ENCODE results near the gene OSBPL5. TPM values are rescaled to one million over a fixed set of nuclear protein-coding genes. Genes with fewer than 3 reads are reported as not detected.

OSBPL5 gene
- total RNA-seq, 1 donor from 2014 or later, result 58.3 TPM

DNA sequence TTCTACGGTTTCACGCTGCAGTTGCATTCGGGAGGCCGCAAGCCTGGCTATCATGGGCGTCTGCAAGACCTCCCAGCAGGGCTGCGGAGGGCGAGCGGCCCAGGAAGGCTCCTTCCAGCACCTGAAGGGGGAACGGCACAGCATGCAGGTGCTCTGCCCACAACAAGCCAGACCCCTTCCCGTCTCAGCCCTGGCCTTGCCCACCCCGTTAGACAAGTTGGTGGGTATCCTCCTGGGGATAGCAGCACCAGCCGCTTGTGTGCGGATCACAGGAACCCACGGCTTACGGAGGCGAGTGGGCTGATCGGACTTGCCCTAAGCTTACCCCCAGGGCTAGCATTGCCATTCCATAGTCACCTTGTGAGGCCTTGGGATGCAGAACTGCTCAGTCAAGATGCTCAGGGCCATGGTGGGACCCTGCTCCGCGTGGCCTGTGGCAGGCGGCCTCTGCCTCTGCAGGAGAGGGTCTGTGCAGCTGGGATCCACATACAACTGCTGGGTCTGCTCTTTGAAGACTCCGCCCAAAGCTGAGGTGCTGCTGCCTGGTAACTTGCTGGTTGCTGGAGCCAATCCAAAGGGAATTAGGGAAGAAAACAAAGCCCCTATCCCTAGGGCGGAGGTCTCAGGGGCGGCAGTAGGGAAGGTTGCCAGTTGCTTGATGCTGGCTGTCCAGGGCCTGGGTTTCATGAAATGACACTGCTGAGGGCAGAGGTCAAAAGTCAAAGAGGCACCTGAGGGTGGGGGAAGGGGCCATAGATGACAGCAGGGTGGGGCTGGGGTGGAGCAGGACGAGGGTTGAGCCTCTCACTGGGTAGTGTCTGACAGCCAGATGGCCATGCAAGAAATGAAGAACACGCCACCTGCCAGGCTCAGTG is 1.4 kb upstream of the OSBPL5 start:
- intact Hi-C loops (cut with DNase I), result no loop called here
- DNase-seq (ENCODE audit: low spot score) (peak; percentile 51), ATAC-seq (no peak)

DNA sequence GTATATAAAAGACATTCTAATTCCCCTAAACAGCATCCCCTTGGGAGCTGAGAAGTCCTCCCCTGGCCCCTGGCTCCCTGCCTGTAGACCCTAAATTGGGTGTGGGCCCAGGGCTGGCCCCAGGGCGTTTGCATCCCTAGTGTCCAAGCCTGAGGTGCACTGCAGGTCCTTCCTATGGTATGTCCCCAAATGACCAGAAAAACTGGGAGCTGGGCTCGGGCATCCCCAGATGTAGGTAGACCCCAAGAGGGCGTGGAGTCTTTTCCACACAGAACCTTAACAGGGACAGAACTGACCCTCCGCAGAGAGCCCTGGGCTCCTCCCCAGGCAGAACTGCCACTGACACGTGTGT is 782 bp upstream of the OSBPL5 start:
- intact Hi-C loops (cut with DNase I), result no loop called here
- DNase-seq (ENCODE audit: low spot score), result no peak
- ATAC-seq, result no peak

DNA sequence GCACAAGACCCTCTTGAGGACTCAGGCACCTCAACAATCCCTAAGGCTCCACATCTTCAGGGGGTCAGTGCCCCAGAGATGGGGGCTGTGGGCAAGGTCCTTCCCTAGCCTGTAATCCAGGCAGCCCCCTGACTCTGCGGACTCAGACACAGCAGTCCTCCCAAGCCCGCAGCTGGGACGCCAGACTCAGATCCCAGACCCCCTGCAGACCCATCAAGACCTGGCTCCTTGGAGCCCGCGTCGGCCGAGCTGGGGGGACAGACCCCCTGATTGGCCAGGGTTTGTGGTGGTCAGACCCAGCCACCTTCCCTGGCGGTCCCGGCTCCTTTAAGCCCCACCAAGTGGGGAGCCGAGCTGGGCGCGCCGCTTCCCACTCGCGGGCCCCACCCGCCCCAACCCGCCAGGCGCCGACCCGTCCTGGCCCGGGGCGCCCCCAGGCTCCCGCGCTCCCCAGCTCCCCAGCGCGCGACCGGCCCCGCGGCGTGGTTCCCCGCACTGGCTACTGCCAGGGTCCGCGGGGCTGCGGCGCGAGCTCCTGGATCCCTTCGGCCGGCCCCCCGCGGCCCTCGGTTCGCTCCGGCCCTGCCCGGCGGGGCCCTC is 458 bp downstream of the OSBPL5 start:
- intact Hi-C loops (cut with DNase I), result no loop called here
- ATAC-seq (no peak), DNase-seq (ENCODE audit: low spot score) (peak; percentile 64)

DNA sequence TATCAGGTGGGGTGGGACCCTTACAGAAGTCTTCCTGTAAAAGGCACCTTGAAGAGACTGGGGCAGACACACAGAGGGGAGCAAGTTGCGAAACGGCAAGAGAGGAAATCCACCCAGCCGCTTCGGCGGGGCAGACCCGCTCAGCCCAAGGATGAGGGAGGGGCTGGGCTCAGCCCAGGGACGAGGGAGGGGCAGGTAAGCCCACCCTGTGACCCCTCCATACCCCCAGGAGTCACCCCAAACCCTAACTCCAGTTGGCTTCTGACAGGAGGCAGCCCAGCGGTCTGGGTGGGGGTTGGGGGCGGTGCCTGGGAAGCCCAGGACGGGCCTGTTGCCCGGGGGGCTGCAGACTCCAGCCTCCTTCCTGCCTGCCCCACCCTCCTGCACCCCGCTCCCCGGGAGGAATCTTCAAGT is 965 bp downstream of the OSBPL5 start:
- intact Hi-C loops (cut with DNase I), result no loop called here
- ATAC-seq (no peak), DNase-seq (ENCODE audit: low spot score) (peak; percentile 63)

DNA sequence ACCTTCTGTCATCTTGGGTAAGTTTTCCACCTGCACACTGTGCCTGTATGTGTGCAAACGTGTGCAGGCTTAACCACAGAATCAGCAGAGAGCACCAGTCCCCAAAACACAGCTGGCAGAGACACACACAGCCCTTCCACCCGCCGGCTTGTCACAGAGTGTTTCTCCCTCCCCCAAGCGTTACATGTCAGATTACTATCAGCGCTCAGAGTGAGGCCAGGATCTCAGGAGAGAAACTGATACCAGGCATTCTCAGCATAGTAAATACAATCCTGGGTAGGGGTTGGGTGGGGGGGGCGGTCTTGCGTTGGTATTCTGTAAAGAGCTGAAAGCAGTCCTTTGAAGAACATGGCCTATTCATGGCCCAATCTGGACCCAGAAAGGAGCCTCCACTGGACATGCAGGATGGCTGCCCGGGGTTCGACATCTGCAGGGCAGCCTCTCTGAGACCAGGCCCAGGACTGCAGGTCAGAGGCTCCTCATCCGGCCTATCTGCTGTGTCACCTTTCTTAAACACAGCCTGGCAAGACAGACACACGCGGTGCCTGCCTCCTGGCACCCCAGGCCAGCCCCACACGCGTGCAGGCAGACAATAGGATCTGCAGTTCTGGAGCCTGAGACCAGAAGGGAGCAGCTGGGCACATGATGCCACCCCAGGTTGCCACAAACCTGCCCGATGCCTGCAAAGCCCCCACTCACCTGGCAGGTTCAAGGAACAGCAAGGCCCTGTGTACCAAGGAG is 1.7 kb downstream of the OSBPL5 start:
- intact Hi-C loops (cut with DNase I), result no loop called here
- ATAC-seq, result no peak
- DNase-seq (ENCODE audit: low spot score), result peak; percentile 57

- intact Hi-C loops (cut with DNase I), result no loop called here
- peak; percentile 53 for DNase-seq (ENCODE audit: low spot score)
- no peak for ATAC-seq
These were observed 2.5 kb downstream of the OSBPL5 start for GRCh38 chr11:3162410-3163240.

DNA sequence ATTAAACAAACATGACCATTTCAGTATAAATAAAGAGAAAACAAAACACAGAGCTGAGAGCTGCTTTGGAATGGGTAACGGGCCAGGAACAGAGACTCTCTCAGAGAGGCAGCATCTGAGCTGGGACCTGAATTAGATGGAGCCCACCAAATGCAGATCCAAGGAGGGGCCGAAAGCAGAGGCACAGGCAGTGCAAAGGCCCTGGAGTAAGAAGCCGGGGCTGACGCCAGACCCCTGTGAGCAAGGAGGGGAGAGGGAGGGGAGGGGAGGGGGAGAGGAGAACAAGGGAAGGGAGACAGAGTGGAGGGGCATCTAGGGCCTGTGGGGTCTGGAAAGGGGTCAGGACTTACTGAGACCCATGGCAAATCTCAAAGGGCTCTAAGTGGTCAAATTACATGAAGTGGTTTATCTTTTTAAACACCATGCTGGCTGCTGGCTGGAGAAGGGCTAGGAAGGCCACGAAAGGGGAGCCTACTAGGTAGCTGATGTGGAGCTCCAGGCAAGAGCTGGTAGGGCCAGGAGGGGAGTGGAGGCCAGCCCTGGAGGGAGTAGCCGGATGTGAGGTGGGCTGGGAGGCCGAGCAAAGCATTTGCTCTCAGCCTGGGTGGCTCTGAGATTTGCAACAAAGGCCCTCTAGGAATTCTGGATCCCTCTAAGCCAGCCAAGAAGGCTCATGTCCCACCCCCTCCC is 3.2 kb downstream of the OSBPL5 start:
- peak; percentile 56 for DNase-seq (ENCODE audit: low spot score)
- intact Hi-C loops (cut with DNase I), result no loop called here
- ATAC-seq, result no peak

GRCh38 chr11:3161309-3161708 is 3.8 kb downstream of the OSBPL5 start:
- peak; percentile 60 for DNase-seq (ENCODE audit: low spot score)
- ATAC-seq, result peak; percentile 6
- intact Hi-C loops (cut with DNase I), result no loop called here

GRCh38 chr11:3160252-3161031 is 4.7 kb downstream of the OSBPL5 start:
- DNase-seq (ENCODE audit: low spot score) (peak; percentile 94), ATAC-seq (peak; percentile 87)
- intact Hi-C loops (cut with DNase I), result no loop called here

- DNase-seq (ENCODE audit: low spot score) (peak; percentile 84), ATAC-seq (peak; percentile 35)
- intact Hi-C loops (cut with DNase I), result no loop called here
These were observed 5.6 kb downstream of the OSBPL5 start for GRCh38 chr11:3159296-3160190.

DNA sequence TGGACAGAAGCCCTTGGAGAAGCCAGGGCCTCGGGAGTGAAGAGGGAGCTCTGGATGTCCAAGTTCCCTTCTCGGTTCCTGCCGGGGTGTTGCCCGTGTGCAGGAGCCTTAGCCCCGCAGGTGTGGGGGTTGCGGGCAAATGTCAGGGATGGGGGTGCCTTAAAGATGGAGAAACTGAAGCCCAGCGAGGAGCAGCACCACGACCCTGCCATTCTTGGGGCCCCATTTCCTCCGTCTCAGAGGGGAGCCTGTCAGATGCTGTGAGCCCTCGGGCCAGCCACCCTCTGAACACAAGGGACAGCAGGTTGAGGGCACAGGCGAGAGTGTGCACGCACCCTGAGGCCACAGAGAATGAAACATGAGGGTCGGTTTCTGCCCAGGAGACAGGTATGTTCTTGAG is 6.3 kb downstream of the OSBPL5 start:
- peak; percentile 55 for DNase-seq (ENCODE audit: low spot score)
- intact Hi-C loops (cut with DNase I), result no loop called here
- no peak for ATAC-seq

- DNase-seq (ENCODE audit: low spot score) (no peak), ATAC-seq (no peak)
- intact Hi-C loops (cut with DNase I), result no loop called here
These were observed 6.9 kb downstream of the OSBPL5 start for GRCh38 chr11:3158131-3158591.

DNA sequence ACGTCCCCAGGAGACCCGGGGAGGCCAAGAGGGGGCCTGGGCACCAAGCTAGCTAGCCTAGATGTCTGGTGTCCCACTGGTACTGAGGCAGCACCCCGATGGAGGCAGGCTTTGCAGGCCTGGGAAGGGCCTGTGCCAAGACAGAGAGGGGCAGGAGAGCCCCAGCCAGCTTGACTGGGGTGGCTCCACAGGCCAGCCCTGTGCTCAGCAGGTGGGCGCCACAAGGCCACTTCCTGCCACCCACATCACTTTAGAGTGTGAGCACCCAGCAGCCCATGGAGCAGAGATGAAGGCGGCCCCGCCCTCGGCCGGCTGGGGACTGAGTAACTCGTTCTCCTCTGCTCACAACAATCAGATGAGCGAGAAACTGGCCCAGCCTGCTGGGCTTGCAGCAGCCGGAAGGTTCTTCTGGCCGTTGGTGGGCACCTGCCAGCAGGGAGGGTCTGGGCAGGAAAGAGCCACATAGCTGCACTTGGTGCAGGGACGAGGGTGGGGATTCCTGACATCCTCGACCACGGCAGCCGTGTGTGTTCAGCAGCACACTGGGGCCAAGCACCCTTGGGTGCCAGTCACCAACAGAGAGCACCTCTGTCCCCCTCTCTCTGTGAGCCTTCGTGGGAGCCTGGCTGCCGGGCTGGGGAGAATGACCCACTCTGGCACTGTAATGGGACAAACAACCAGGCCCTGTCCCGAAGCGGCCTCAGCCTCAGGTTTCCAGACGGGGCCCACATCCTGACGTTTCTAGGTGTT is 7.6 kb downstream of the OSBPL5 start:
- intact Hi-C loops (cut with DNase I), result no loop called here

DNA sequence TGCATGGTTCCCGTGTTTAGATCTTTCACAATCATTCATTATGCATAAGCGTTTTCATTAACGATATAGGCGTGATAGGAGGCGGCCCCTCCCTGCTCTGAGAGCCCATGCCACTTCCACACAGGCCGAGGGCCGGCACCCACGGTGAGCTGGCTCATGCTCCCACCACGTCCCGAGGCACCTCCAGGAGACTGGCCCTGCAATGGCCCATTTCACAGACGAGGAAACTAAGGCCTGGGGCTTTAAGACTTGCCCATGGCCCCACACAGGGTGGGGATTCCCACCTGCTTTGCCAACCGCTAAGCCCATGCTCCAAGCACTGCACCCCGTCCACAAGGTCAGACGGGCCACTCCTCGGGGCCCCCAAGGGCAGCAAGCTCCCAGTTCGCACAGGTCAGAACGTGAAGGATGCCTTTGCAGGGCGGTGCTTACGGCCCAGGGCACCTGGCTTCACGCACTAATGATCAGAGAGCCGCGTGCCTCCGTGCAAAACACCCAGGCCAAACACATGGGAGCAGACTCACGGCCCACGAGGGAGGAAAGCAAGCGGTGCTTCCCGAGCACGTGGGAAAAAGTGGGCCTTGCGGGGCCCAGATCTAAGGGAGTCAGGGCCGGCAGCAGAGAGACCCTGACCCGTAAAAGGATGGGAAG is 8.3 kb downstream of the OSBPL5 start:
- intact Hi-C loops (cut with DNase I), result no loop called here
- no peak for ATAC-seq
- DNase-seq (ENCODE audit: low spot score), result no peak

More for the DNA sequence above, 7.6 kb downstream of the OSBPL5 start:
- ATAC-seq (no peak), DNase-seq (ENCODE audit: low spot score) (no peak)

- no peak for DNase-seq (ENCODE audit: low spot score)
- intact Hi-C loops (cut with DNase I), result no loop called here
- no peak for ATAC-seq
These were observed 8.8 kb downstream of the OSBPL5 start for GRCh38 chr11:3156282-3156660.
